H9 (cell line): ENCODE data around the gene TRIOBP. TPM values are rescaled to one million over a fixed set of nuclear protein-coding genes. Genes with fewer than 3 reads are reported as not detected.

Experiments used
- DNase-seq: peaks from one replicate; pipeline ENCODE4 v3.0.0-alpha.2; 2017
- H2AFZ ChIP-seq: one replicate; pipeline ENCODE4 v1.6.1; 2013; ENCODE audit warnings: mild to moderate bottlenecking, low read length, control low read depth, moderate library complexity
- H2AK5ac ChIP-seq: 2 replicates; pipeline ENCODE4 v1.6.1; 2013; ENCODE audit warnings: low read length, control low read depth, mixed read lengths; ENCODE audit not compliant: insufficient read length
- H2BK120ac ChIP-seq: one replicate; pipeline ENCODE4 v1.6.1; 2013; ENCODE audit warnings: low read depth, mild to moderate bottlenecking, low read length, control low read depth, inconsistent platforms; ENCODE audit not compliant: poor library complexity, severe bottlenecking
- H2BK12ac ChIP-seq: 2 replicates; pipeline ENCODE4 v1.6.1; 2013; ENCODE audit warnings: low read length, control low read depth, mixed read lengths, low read depth; ENCODE audit not compliant: insufficient read length
- H2BK15ac ChIP-seq: 2 replicates; pipeline ENCODE4 v1.6.1; 2013; ENCODE audit warnings: low read depth, low read length, control low read depth
- H2BK20ac ChIP-seq: one replicate; pipeline ENCODE4 v1.6.1; 2013; ENCODE audit warnings: low read depth, mild to moderate bottlenecking, low read length, control low read depth, inconsistent platforms; ENCODE audit not compliant: poor library complexity, severe bottlenecking
- H2BK5ac ChIP-seq: 2 replicates; pipeline ENCODE4 v1.6.1; 2013; ENCODE audit warnings: low read length, control low read depth, mixed read lengths; ENCODE audit not compliant: insufficient read length
- H3K14ac ChIP-seq: 2 replicates; pipeline ENCODE4 v1.6.1; 2013; ENCODE audit warnings: low read length, control low read depth; ENCODE audit not compliant: insufficient read depth
- H3K18ac ChIP-seq: 2 replicates; pipeline ENCODE4 v1.6.1; 2013; ENCODE audit warnings: low read depth, mild to moderate bottlenecking, mixed read lengths, low read length, control low read depth; ENCODE audit not compliant: insufficient read length
- H3K23ac ChIP-seq: 2 replicates; pipeline ENCODE4 v1.6.1; 2013; ENCODE audit warnings: low read length, control low read depth, mixed read lengths, low read depth; ENCODE audit not compliant: insufficient read length
- H3K23me2 ChIP-seq: 2 replicates; pipeline ENCODE4 v1.6.1; 2013; ENCODE audit warnings: low read depth, mild to moderate bottlenecking, mixed read lengths, low read length, control low read depth; ENCODE audit not compliant: insufficient read length, poor library complexity, severe bottlenecking
- H3K27ac ChIP-seq: 2 replicates; pipeline ENCODE4 v1.5.1; 2013; ENCODE audit warnings: low read length, control low read depth, mixed read lengths, low read depth; ENCODE audit not compliant: insufficient read length
- H3K27me3 ChIP-seq: 2 replicates; pipeline ENCODE4 v1.6.1; 2013; ENCODE audit warnings: low read length, control low read depth, inconsistent platforms; ENCODE audit not compliant: insufficient read depth
- H3K4ac ChIP-seq: 2 replicates; pipeline ENCODE4 v1.6.1; 2013; ENCODE audit warnings: low read depth, mild to moderate bottlenecking, control low read depth, inconsistent platforms, low read length, moderate library complexity
- H3K4me1 ChIP-seq: 2 replicates; pipeline ENCODE4 v1.6.1; 2013; ENCODE audit warnings: low read length, control low read depth, inconsistent platforms; ENCODE audit not compliant: insufficient read depth
- H3K4me2 ChIP-seq: 2 replicates; pipeline ENCODE4 v1.6.1; 2013; ENCODE audit warnings: low read length, control low read depth, mixed read lengths; ENCODE audit not compliant: insufficient read length, insufficient read depth
- H3K56ac ChIP-seq: 2 replicates; pipeline ENCODE4 v1.6.1; 2013; ENCODE audit warnings: low read depth, mild to moderate bottlenecking, mixed read lengths, low read length, control low read depth; ENCODE audit not compliant: insufficient read length
- H3K79me1 ChIP-seq: 2 replicates; pipeline ENCODE4 v1.6.1; 2013; ENCODE audit warnings: low read depth, mild to moderate bottlenecking, moderate library complexity, low read length, control low read depth, inconsistent platforms; ENCODE audit not compliant: insufficient read depth, poor library complexity, severe bottlenecking
- H3K79me2 ChIP-seq: 2 replicates; pipeline ENCODE4 v1.6.1; 2013; ENCODE audit warnings: low read length, control low read depth, inconsistent platforms; ENCODE audit not compliant: insufficient read depth
- H3K9ac ChIP-seq: 2 replicates; pipeline ENCODE4 v1.6.1; 2013; ENCODE audit warnings: low read length, control low read depth, mixed read lengths; ENCODE audit not compliant: insufficient read length; ENCODE audit errors: extremely low read depth
- H3K9me3 ChIP-seq: one replicate; pipeline ENCODE4 v1.6.1; 2013; ENCODE audit warnings: low read depth, low read length, inconsistent platforms; ENCODE audit not compliant: control insufficient read depth
- H3T11ph ChIP-seq: one replicate; pipeline ENCODE4 v1.6.1; 2013; ENCODE audit warnings: mild to moderate bottlenecking, low read length, control low read depth, inconsistent platforms
- H4K20me1 ChIP-seq: one replicate; pipeline ENCODE4 v1.6.1; 2013; ENCODE audit not compliant: control insufficient read depth, insufficient read length, insufficient read depth
- H4K5ac ChIP-seq: 2 replicates; pipeline ENCODE4 v1.6.1; 2013; ENCODE audit warnings: low read depth, mild to moderate bottlenecking, mixed read lengths, low read length, control low read depth; ENCODE audit not compliant: insufficient read length
- H4K8ac ChIP-seq: replicated peaks from 2 replicates; pipeline ENCODE4 v1.6.1; 2013; ENCODE audit warnings: low read length, control low read depth, mixed read lengths, low read depth; ENCODE audit not compliant: insufficient read length
- H4K91ac ChIP-seq: 2 replicates; pipeline ENCODE4 v1.6.1; 2013; ENCODE audit warnings: low read depth, mild to moderate bottlenecking, moderate library complexity, mixed read lengths, low read length, control low read depth; ENCODE audit not compliant: insufficient read length
- H3K27ac Mint-ChIP-seq, 3 experiments: 2 replicates in 2 of 3; 3 replicates in 1 of 3; pipeline ENCODE4 v1.8.0; 2020 to 2021; ENCODE audit warnings: mixed read lengths in 3 of 3, mild to moderate bottlenecking in 1 of 3, moderate library complexity in 1 of 3
- H3K27me3 Mint-ChIP-seq: 2 replicates; pipeline ENCODE4 v1.8.0; 2021; ENCODE audit warnings: low read depth, mild to moderate bottlenecking, moderate library complexity, mixed read lengths
- H3K36me3 Mint-ChIP-seq, 3 experiments: 2 replicates in 2 of 3; 3 replicates in 1 of 3; pipeline ENCODE4 v1.8.0; 2020 to 2021; ENCODE audit warnings: low read depth in 3 of 3, mixed read lengths in 3 of 3; ENCODE audit not compliant: insufficient read depth in 1 of 3
- H3K4me1 Mint-ChIP-seq, 2 experiments: 2 replicates each; pipeline ENCODE4 v1.8.0; 2020; ENCODE audit warnings: mixed read lengths in 2 of 2
- H3K4me3 Mint-ChIP-seq, 2 experiments: 2 replicates in 1 of 2; 3 replicates in 1 of 2; pipeline ENCODE4 v1.8.0; 2020 to 2021; ENCODE audit warnings: mild to moderate bottlenecking in 2 of 2, mixed read lengths in 2 of 2, moderate library complexity in 1 of 2
- H3K9me3 Mint-ChIP-seq, 2 experiments: 2 replicates in 1 of 2; 3 replicates in 1 of 2; pipeline ENCODE4 v1.8.0; 2020; ENCODE audit warnings: mild to moderate bottlenecking in 2 of 2, mixed read lengths in 2 of 2, moderate library complexity in 1 of 2
- CTCF ChIP-seq: fragments of 200-600 bp; sonication (generic); conservative IDR thresholded peaks from 3 replicates; pipeline ENCODE4 v1.8.0; 2021; ENCODE audit warnings: antibody characterized with exemption, mild to moderate bottlenecking
- WGBS: extraction: QIAGEN DNeasy Blood & Tissue Kit; methylation state at CpG from one replicate; pipeline ENCODE4 v1.1.7; 2013; ENCODE audit warnings: missing lambda C conversion rate, low lambda C conversion rate, mixed read lengths; ENCODE audit not compliant: insufficient read length; ENCODE audit errors: extremely low coverage; 5-methylcytosine and 5-hydroxymethylcytosine counted together
- total RNA-seq: library from RNA; stranded (reverse); gene quantifications from 2 replicates; pipeline ENCODE4 v1.2.1, GENCODE V29; 2021

Gene TRIOBP
- total RNA-seq, 1 experiment from 2014 or later, result 52.7 TPM

GRCh38 chr22:37820350-37820749 lies 123.5 kb downstream of the TRIOBP start:
- Histone ChIP-seq H2BK12ac (no peak overlapping the region), H3K27me3 (no peaks in the 10 kb centered on the region; the same call in 1 of the 2 replicates), H3K4me2 (no peak overlapping the region), H2BK120ac (no peak overlapping the region), H3K4ac (no peak overlapping the region), H2AK5ac (no peak overlapping the region), H3K56ac (no peak overlapping the region), H3K79me1 (no peaks in the 10 kb centered on the region), H3K4me1 (peaks cover 3% of the 10 kb centered on the region; the same call in 1 of the 2 replicates), H2BK15ac (no peak overlapping the region), H4K8ac (no peak overlapping the region), H4K91ac (no peak overlapping the region), H4K20me1 (no peaks in the 10 kb centered on the region), H3K18ac (no peak overlapping the region), H3K23me2 (peaks cover 11% of the 10 kb centered on the region), H3K23ac (no peak overlapping the region), H3K79me2 (no peaks in the 10 kb centered on the region), H3K9me3 (no peaks in the 10 kb centered on the region), H2BK5ac (no peak overlapping the region), H3K9ac (no peak overlapping the region), H4K5ac (no peak overlapping the region), H3K27ac (no peak overlapping the region), H2AFZ (no peak overlapping the region), H3T11ph (no peak overlapping the region), H3K14ac (no peak overlapping the region), H2BK20ac (no peak overlapping the region)
- peaks cover 26 to 35% of the 10 kb centered on the region in 2 experiments for H3K4me1 Mint-ChIP-seq
- WGBS, result no CpG with 5 or more reads among the region's 5 CpGs
- H3K27ac Mint-ChIP-seq, result no peak overlapping the region; a peak in 1 of 7 replicates
- H3K27me3 Mint-ChIP-seq, result peaks cover 58% of the 10 kb centered on the region
- DNase-seq, result no peak
- no peaks in the 10 kb centered on the region; a peak in 1 of 5 replicates for H3K9me3 Mint-ChIP-seq
- no peak for TF ChIP-seq CTCF
- H3K36me3 Mint-ChIP-seq, result peaks cover 3 to 11% (median 4%) of the 10 kb centered on the region in 3 experiments; a peak in 6 of 7 replicates
- H3K4me3 Mint-ChIP-seq, result no peak overlapping the region
